A549 (cell line): ENCODE measurements around the gene RXRG. TPM values are rescaled to one million over a fixed set of nuclear protein-coding genes. Genes with fewer than 3 reads are reported as not detected.

Experiments
- ATAC-seq, 2 experiments: fragments of 200-7000 bp in 1 of 2; fragments of >200 bp in 1 of 2; cut with Nextera tagmentation in 1 of 2; cut with Tn5 transposase in 1 of 2; 3 replicates each; pipeline versions ENCODE4 v1.8.0 to v1.9.1; 2018 to 2020; ENCODE audit warnings: mild to moderate bottlenecking in 1 of 2, moderate library complexity in 1 of 2
- CTCF ChIA-PET: fragments of 300-600 bp; sonication (Branson Sonifier 250); formaldehyde crosslinking; extraction: SDS; loops from one replicate; lab custom pipeline; 2021; ENCODE audit warnings: antibody characterized with exemption, inconsistent platforms; lab: Yijun Ruan, JAX
- POLR2A ChIA-PET: fragments of 350-600 bp; formaldehyde crosslinking; extraction: SDS; loops from one replicate; lab custom pipeline; 2021; ENCODE audit warnings: antibody characterized with exemption, inconsistent platforms; lab: Yijun Ruan, JAX
- DNase-seq, 2 experiments: peaks; one replicate each; pipeline versions ENCODE4 v3.0.0 to v3.0.0-alpha.2; 2011 to 2016; ENCODE audit warnings: low read depth in 1 of 2, low spot score in 1 of 2
- FAIRE-seq: peaks from 2 replicates; lab custom pipeline; 2011; peaks lifted over from hg19 to GRCh38; lab: Jason Lieb, UNC
- H3K27ac ChIP-seq, 2 experiments: fragments of >200 bp; sonication (Bioruptor Twin); formaldehyde crosslinking; 3 replicates each; pipeline ENCODE4 v1.5.1; 2016 to 2017
- H3K4me1 ChIP-seq: fragments of >200 bp; sonication (Bioruptor Twin); formaldehyde crosslinking; 3 replicates; pipeline ENCODE4 v1.6.1; 2016
- H3K4me2 ChIP-seq: fragments of >200 bp; sonication (Bioruptor Twin); formaldehyde crosslinking; 3 replicates; pipeline ENCODE4 v1.6.1; 2016
- H3K4me3 ChIP-seq: fragments of >200 bp; sonication (Bioruptor Twin); formaldehyde crosslinking; 3 replicates; pipeline ENCODE4 v1.5.1; 2016
- H3K9me3 ChIP-seq: fragments of >200 bp; sonication (Bioruptor Twin); formaldehyde crosslinking; 3 replicates; pipeline ENCODE4 v1.6.1; 2016
- BHLHE40 ChIP-seq: IDR thresholded peaks from 2 replicates; pipeline ENCODE4 v1.6.1; 2012; ENCODE audit warnings: low read depth, low read length, inconsistent platforms
- CBX2 ChIP-seq: fragments of 200-600 bp; sonication (generic); IDR thresholded peaks from 2 replicates; pipeline ENCODE4 v1.6.1; 2016; ENCODE audit warnings: low read depth, mild to moderate bottlenecking, borderline replicate concordance
- CHD2 ChIP-seq: fragments of 150-350 bp; IDR thresholded peaks from 2 replicates; pipeline ENCODE4 v1.6.1; 2014; ENCODE audit warnings: low read length; ENCODE audit not compliant: partially characterized antibody
- CHD4 ChIP-seq: fragments of 200-600 bp; sonication (generic); IDR thresholded peaks from 2 replicates; pipeline ENCODE4 v1.6.1; 2016; ENCODE audit warnings: antibody characterized with exemption, mild to moderate bottlenecking, borderline replicate concordance
- EHF ChIP-seq: fragments of 250-450 bp; sonication (Bioruptor Pico); IDR thresholded peaks from 2 replicates; pipeline ENCODE4 v1.5.0; 2020; ENCODE audit warnings: mild to moderate bottlenecking
- FOSB ChIP-seq: fragments of 250-450 bp; sonication (Bioruptor Pico); IDR thresholded peaks from 2 replicates; pipeline ENCODE4 v1.5.0; 2020; ENCODE audit warnings: mild to moderate bottlenecking, moderate library complexity
- HOXA7 ChIP-seq: fragments of 250-450 bp; sonication (Bioruptor Pico); IDR thresholded peaks from 2 replicates; pipeline ENCODE4 v1.5.0; 2020; ENCODE audit warnings: mild to moderate bottlenecking, moderate library complexity
- JUN ChIP-seq, 2 experiments: fragments of >200 bp; sonication (Bioruptor Twin); formaldehyde crosslinking; IDR thresholded peaks; 2 replicates in 1 of 2; 3 replicates in 1 of 2; pipeline ENCODE4 v1.6.1; 2016 to 2017
- JUNB ChIP-seq: fragments of >200 bp; sonication (Bioruptor Twin); formaldehyde crosslinking; IDR thresholded peaks from 2 replicates; pipeline ENCODE4 v1.6.1; 2016
- KDM5A ChIP-seq: fragments of 200-600 bp; sonication (generic); IDR thresholded peaks from 2 replicates; pipeline ENCODE4 v1.6.1; 2016; ENCODE audit warnings: antibody characterized with exemption, mild to moderate bottlenecking
- MAFK ChIP-seq: fragments of 450-650 bp; IDR thresholded peaks from 2 replicates; pipeline ENCODE4 v1.6.1; 2014; ENCODE audit not compliant: partially characterized antibody
- NFE2L2 ChIP-seq: fragments of 150-350 bp; conservative IDR thresholded peaks from 2 replicates; pipeline ENCODE4 v1.6.1; 2014; ENCODE audit warnings: low read length
- NPAS2 ChIP-seq: fragments of 250-450 bp; sonication (Bioruptor Pico); IDR thresholded peaks from 2 replicates; pipeline ENCODE4 v1.8.0; 2022; ENCODE audit warnings: mild to moderate bottlenecking, moderate library complexity, borderline replicate concordance
- POLR2A ChIP-seq: IDR thresholded peaks from 2 replicates; pipeline ENCODE4 v1.6.1; 2012; ENCODE audit warnings: mild to moderate bottlenecking, low read length
- RAD21 ChIP-seq, 2 experiments: fragments of >200 bp in 1 of 2; sonication (Bioruptor Twin) in 1 of 2; formaldehyde crosslinking in 1 of 2; IDR thresholded peaks in 1 of 2; conservative IDR thresholded peaks in 1 of 2; 2 replicates in 1 of 2; 3 replicates in 1 of 2; pipeline ENCODE4 v1.6.1; 2012 to 2018; ENCODE audit warnings: inconsistent platforms in 1 of 2
- RCOR1 ChIP-seq: fragments of 150-350 bp; IDR thresholded peaks from 2 replicates; pipeline ENCODE4 v1.6.1; 2014; ENCODE audit warnings: antibody characterized with exemption, low read length, low read depth
- SMC3 ChIP-seq: fragments of >200 bp; sonication (Bioruptor Twin); formaldehyde crosslinking; IDR thresholded peaks from 3 replicates; pipeline ENCODE4 v1.6.1; 2018; ENCODE audit warnings: inconsistent platforms
- TP53 ChIP-seq: fragments of 250-450 bp; sonication (Bioruptor Pico); IDR thresholded peaks from 2 replicates; pipeline ENCODE4 v1.5.0; 2021; ENCODE audit warnings: mild to moderate bottlenecking, moderate library complexity
- WGBS: methylation state at CpG from one replicate; pipeline ENCODE4 v1.1.6; 2017; ENCODE audit errors: missing lambda C conversion rate; 5-methylcytosine and 5-hydroxymethylcytosine counted together
- polyA plus RNA-seq, 4 experiments: library from polyadenylated mRNA; depleted of rRNA in 3 of 4; stranded (reverse); fragments of >200 nt; fragmentation: RNase III in 1 of 4; extraction: RNeasy Plus Mini Kit Qiagen cat#74134 plus additional on column Dnase treatment in 1 of 4; gene quantifications; 2 replicates in 3 of 4; 3 replicates in 1 of 4; pipeline ENCODE4 v1.2.3, GENCODE V29; 2011 to 2017
- TF ChIP-seq, protein P1 (sequence below): IDR thresholded peaks from 2 replicates; pipeline ENCODE4 v1.6.1; 2012
- TF ChIP-seq, protein P2 (sequence below): fragments of >200 bp; sonication (Bioruptor Twin); formaldehyde crosslinking; IDR thresholded peaks from 2 replicates; pipeline ENCODE4 v1.6.1; 2016
- TF ChIP-seq, protein P3 (sequence below): fragments of 150-350 bp; IDR thresholded peaks from 2 replicates; pipeline ENCODE4 v1.6.1; 2014; ENCODE audit warnings: low read depth, mild to moderate bottlenecking, low read length
- TF ChIP-seq, protein P4 (sequence below): IDR thresholded peaks from 2 replicates; pipeline ENCODE4 v1.6.1; 2012
- TF ChIP-seq, protein P5 (sequence below): fragments of 200-600 bp; sonication (generic); IDR thresholded peaks from 2 replicates; pipeline ENCODE4 v1.6.1; 2016; ENCODE audit warnings: antibody characterized with exemption, mild to moderate bottlenecking, moderate library complexity
- TF ChIP-seq, protein P6 (sequence below): fragments of >200 bp; sonication (Bioruptor Twin); formaldehyde crosslinking; IDR thresholded peaks from 3 replicates; pipeline ENCODE4 v1.6.1; 2016

RXRG gene
- polyA plus RNA-seq, 2 of the 4 experiments (the other 2 are of a cell fraction) = not detected

DNA sequence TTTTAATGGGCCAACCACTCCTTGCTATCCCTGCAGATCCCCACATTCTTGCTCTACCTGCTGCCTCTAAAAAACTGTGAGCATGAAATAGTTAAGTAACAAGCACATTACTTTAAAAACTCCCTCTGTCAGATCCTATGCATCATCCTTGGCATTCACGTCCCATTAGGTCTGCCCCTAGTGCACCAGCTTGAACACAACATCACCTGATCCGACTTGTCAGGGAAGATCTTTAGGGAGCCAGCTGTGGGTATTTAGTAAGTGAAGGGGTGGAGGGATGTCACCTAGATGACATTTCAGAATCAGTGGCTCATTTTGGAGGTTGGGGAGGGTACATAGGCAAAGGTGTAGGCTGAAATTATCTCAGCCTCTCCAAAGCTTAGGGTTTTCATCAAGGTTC, 33.5 kb downstream of the RXRG start:
- CTCF ChIA-PET = interaction anchor here (1.1 to 8.2 kb wide), 4 partner anchors 10 to 183 kb away, joined by 3 to 69 read pairs (median 18); no protein-coding TSS in a partner anchor
- H3K4me2 ChIP-seq = no peak overlapping the region
- no peak overlapping the region for H3K27ac ChIP-seq
- FAIRE-seq = no peak
- TF ChIP-seq NPAS2 (CRISPR knock-in tag) (no peak), NFE2L2 (no peak), SMC3 (no peak), RCOR1 (no peak), FOSB (CRISPR knock-in tag) (no peak), CBX2 (no peak), RAD21 (conservative IDR thresholded peaks at IDR 0.05 in 1 of 2, IDR thresholded peaks at IDR 0.05 in 1 of 2) (no peak), EHF (CRISPR knock-in tag) (no peak), HOXA7 (CRISPR knock-in tag) (no peak), JUNB (no peak), BHLHE40 (no peak)
- TF ChIP-seq, protein P1, sequence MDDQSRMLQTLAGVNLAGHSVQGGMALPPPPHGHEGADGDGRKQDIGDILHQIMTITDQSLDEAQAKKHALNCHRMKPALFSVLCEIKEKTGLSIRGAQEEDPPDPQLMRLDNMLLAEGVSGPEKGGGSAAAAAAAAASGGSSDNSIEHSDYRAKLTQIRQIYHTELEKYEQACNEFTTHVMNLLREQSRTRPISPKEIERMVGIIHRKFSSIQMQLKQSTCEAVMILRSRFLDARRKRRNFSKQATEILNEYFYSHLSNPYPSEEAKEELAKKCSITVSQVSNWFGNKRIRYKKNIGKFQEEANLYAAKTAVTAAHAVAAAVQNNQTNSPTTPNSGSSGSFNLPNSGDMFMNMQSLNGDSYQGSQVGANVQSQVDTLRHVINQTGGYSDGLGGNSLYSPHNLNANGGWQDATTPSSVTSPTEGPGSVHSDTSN = no peak
- TF ChIP-seq, protein P2, sequence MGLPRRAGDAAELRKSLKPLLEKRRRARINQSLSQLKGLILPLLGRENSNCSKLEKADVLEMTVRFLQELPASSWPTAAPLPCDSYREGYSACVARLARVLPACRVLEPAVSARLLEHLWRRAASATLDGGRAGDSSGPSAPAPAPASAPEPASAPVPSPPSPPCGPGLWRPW = no peak
- H3K4me3 ChIP-seq = no peak overlapping the region
- no peaks in the 10 kb centered on the region for H3K9me3 ChIP-seq
- H3K4me1 ChIP-seq = no peaks in the 10 kb centered on the region
- no peak for DNase-seq
- POLR2A ChIA-PET = no interaction called here
- ATAC-seq = no peak
- 4% methylated on average over 2 of the region's 2 CpGs for WGBS

DNA sequence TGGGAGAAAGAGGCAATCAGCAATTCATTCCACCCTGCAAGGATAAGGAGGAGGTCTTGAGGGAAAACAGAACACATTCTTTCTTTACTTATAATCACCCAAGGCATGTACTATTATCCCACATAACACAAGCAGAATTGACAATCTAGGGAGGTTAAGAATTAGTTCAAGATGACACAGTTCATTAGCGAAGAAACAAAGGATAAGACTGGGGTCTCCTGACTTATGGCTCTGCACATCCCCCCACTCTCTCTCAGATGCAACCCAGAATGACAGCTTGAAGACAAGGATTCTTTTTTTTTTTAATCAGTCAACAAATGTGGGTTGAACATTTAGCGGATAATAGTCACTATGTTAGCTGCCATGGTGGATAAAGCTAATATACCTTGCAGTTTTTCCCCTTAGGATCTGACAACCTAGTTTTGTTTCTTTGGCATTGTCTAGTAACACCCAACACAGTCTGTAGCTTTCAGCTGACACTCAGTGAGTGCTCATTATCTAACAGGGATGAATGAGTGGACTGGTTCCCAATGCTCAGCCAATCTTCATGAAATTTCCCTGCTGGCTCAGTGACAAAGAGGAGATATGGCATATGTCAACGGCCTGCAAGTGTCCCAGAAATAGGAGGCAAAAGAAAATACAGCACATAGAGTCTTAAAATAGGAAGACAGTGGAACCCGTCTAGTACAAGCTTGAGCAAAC, 35.1 kb downstream of the RXRG start:
- Histone ChIP-seq H3K4me1 (no peaks in the 10 kb centered on the region), H3K4me3 (no peak overlapping the region), H3K9me3 (no peaks in the 10 kb centered on the region), H3K4me2 (no peak overlapping the region)
- no peak for DNase-seq
- no peak for FAIRE-seq
- no peak for ATAC-seq
- TF ChIP-seq KDM5A = no peak
- TF ChIP-seq EHF (CRISPR knock-in tag) = no peak
- TF ChIP-seq MAFK = no peak
- TF ChIP-seq, protein P3, sequence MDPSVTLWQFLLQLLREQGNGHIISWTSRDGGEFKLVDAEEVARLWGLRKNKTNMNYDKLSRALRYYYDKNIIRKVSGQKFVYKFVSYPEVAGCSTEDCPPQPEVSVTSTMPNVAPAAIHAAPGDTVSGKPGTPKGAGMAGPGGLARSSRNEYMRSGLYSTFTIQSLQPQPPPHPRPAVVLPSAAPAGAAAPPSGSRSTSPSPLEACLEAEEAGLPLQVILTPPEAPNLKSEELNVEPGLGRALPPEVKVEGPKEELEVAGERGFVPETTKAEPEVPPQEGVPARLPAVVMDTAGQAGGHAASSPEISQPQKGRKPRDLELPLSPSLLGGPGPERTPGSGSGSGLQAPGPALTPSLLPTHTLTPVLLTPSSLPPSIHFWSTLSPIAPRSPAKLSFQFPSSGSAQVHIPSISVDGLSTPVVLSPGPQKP = no peak
- TF ChIP-seq, all 56 proteins: peak for 0
- ChIA-PET POLR2A (no interaction called here), CTCF (interaction anchor here (1.0 to 8.2 kb wide), 4 partner anchors 9 to 185 kb away, joined by 4 to 69 read pairs (median 18); no protein-coding TSS in a partner anchor)
- no peak overlapping the region for H3K27ac ChIP-seq
- 21% methylated on average over 4 of the region's 4 CpGs for WGBS

DNA sequence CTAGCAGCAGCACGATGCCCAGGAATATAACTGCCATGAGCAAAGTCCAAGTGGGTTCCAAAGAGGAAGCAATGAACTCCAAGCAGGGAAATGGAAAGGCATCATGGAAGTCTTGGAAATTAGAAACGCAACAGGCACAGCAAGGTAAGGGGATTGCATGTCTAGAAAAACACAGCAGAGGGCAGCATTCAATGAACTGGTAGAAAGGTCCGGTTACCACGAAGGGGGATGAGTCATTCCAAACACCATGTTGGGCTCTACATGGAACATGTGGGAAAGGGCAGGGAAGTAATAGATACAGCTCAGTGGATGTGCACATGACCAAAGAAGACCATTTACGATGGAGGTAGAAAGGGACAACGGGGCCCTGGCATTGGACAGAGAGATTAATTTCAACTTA, 36.4 kb downstream of the RXRG start:
- DNase-seq (peak; percentile 39 to 57), ATAC-seq (peak; percentile 42 to 87; a peak in 4 of 6 replicates), FAIRE-seq (no peak)
- ChIA-PET POLR2A (no interaction called here), CTCF (interaction anchor here (5.9 to 8.2 kb wide), 2 partner anchors 15 to 186 kb away, joined by 31 to 69 read pairs; no protein-coding TSS in a partner anchor)
- H3K4me2 ChIP-seq = no peak overlapping the region
- H3K4me3 ChIP-seq = no peak overlapping the region
- 20% methylated on average over 6 of the region's 6 CpGs for WGBS
- no peaks in the 10 kb centered on the region for H3K9me3 ChIP-seq
- no peak overlapping the region for H3K27ac ChIP-seq
- no peaks in the 10 kb centered on the region for H3K4me1 ChIP-seq
- TF ChIP-seq, protein P4, sequence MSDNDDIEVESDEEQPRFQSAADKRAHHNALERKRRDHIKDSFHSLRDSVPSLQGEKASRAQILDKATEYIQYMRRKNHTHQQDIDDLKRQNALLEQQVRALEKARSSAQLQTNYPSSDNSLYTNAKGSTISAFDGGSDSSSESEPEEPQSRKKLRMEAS = no peak
- no peak for TF ChIP-seq CHD4
- TF ChIP-seq, protein P5, sequence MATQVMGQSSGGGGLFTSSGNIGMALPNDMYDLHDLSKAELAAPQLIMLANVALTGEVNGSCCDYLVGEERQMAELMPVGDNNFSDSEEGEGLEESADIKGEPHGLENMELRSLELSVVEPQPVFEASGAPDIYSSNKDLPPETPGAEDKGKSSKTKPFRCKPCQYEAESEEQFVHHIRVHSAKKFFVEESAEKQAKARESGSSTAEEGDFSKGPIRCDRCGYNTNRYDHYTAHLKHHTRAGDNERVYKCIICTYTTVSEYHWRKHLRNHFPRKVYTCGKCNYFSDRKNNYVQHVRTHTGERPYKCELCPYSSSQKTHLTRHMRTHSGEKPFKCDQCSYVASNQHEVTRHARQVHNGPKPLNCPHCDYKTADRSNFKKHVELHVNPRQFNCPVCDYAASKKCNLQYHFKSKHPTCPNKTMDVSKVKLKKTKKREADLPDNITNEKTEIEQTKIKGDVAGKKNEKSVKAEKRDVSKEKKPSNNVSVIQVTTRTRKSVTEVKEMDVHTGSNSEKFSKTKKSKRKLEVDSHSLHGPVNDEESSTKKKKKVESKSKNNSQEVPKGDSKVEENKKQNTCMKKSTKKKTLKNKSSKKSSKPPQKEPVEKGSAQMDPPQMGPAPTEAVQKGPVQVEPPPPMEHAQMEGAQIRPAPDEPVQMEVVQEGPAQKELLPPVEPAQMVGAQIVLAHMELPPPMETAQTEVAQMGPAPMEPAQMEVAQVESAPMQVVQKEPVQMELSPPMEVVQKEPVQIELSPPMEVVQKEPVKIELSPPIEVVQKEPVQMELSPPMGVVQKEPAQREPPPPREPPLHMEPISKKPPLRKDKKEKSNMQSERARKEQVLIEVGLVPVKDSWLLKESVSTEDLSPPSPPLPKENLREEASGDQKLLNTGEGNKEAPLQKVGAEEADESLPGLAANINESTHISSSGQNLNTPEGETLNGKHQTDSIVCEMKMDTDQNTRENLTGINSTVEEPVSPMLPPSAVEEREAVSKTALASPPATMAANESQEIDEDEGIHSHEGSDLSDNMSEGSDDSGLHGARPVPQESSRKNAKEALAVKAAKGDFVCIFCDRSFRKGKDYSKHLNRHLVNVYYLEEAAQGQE = no peak
- TF ChIP-seq CHD2 = no peak
- TF ChIP-seq, protein P1 = no peak
- no peak for TF ChIP-seq JUN (IDR thresholded peaks at IDR 0.05)
- TF ChIP-seq POLR2A = no peak
- TF ChIP-seq MAFK = no peak
- TF ChIP-seq, protein P6, sequence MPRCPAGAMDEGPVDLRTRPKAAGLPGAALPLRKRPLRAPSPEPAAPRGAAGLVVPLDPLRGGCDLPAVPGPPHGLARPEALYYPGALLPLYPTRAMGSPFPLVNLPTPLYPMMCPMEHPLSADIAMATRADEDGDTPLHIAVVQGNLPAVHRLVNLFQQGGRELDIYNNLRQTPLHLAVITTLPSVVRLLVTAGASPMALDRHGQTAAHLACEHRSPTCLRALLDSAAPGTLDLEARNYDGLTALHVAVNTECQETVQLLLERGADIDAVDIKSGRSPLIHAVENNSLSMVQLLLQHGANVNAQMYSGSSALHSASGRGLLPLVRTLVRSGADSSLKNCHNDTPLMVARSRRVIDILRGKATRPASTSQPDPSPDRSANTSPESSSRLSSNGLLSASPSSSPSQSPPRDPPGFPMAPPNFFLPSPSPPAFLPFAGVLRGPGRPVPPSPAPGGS = no peak
- TF ChIP-seq RAD21 (conservative IDR thresholded peaks at IDR 0.05 in 1 of 2, IDR thresholded peaks at IDR 0.05 in 1 of 2) = peak; percentile 12 to 35; a peak in 2 of 5 replicates
- peak; percentile 36; the same call in 2 of the 3 replicates for TF ChIP-seq SMC3
- TF ChIP-seq RCOR1 = no peak
- no peak for TF ChIP-seq TP53 (CRISPR knock-in tag)
